HG03103 (cell line): ENCODE results near the gene BDKRB2.

ENCODE experiments used
- ATAC-seq: cut with Tn5 transposase; IDR thresholded peaks from one replicate; pipeline ENCODE4 v1.9.1; 2021; ENCODE audit warnings: low read depth; ENCODE audit not compliant: unreplicated experiment

The BDKRB2 gene

GRCh38 chr14:96197163-96197852, 7.3 kb upstream of the BDKRB2 start:
- no peak for ATAC-seq

- no peak for ATAC-seq
These were observed 6.7 kb upstream of the BDKRB2 start for GRCh38 chr14:96197969-96198368.

GRCh38 chr14:96198430-96199130, 6.1 kb upstream of the BDKRB2 start:
- ATAC-seq: no peak

GRCh38 chr14:96201157-96201556, 3.5 kb upstream of the BDKRB2 start:
- ATAC-seq: no peak

GRCh38 chr14:96201965-96202364, 2.7 kb upstream of the BDKRB2 start:
- no peak for ATAC-seq

GRCh38 chr14:96202441-96203094, 2.1 kb upstream of the BDKRB2 start:
- ATAC-seq: no peak

- ATAC-seq: no peak
These were observed 1.5 kb upstream of the BDKRB2 start for GRCh38 chr14:96203116-96203515.

GRCh38 chr14:96203635-96204034, 1.0 kb upstream of the BDKRB2 start:
- ATAC-seq: no peak

GRCh38 chr14:96205059-96205977, 679 bp downstream of the BDKRB2 start:
- no peak for ATAC-seq

- no peak for ATAC-seq
These were observed 1.3 kb downstream of the BDKRB2 start for GRCh38 chr14:96205978-96206360.

- ATAC-seq: no peak
These were observed 1.8 kb downstream of the BDKRB2 start for GRCh38 chr14:96206461-96206860.

GRCh38 chr14:96207686-96208085, 3.0 kb downstream of the BDKRB2 start:
- no peak for ATAC-seq

GRCh38 chr14:96208739-96209138, 4.1 kb downstream of the BDKRB2 start:
- ATAC-seq: no peak

- no peak for ATAC-seq
These were observed 7.5 kb downstream of the BDKRB2 start for GRCh38 chr14:96212140-96212539.

- ATAC-seq: no peak
These were observed 8.3 kb downstream of the BDKRB2 start for GRCh38 chr14:96212896-96213295.

- no peak for ATAC-seq
These were observed 9.3 kb downstream of the BDKRB2 start for GRCh38 chr14:96213871-96214465.

GRCh38 chr14:96214793-96215192, 10.2 kb downstream of the BDKRB2 start:
- no peak for ATAC-seq

GRCh38 chr14:96215452-96216244, 11.0 kb downstream of the BDKRB2 start:
- no peak for ATAC-seq

- ATAC-seq: no peak
These were observed 12.0 kb downstream of the BDKRB2 start for GRCh38 chr14:96216627-96217026.
